Pancreas (tissue), 10 donors: ENCODE measurements around the gene VAMP5. TPM values are rescaled to one million over a fixed set of nuclear protein-coding genes. Genes with fewer than 3 reads are reported as not detected.

Experiments
- ATAC-seq, 4 donors: fragments of 200-7000 bp; cut with Tn5 transposase; one replicate each; pipeline versions ENCODE4 v1.8.0 to v1.9.1; 2020; ENCODE audit warnings: mild to moderate bottlenecking in 4 of 4, moderate library complexity in 4 of 4
- DNase-seq, 6 donors: peaks; one replicate each; pipeline ENCODE4 v3.0.0-alpha.2; 2020
- FAIRE-seq: peaks from 2 replicates; lab custom pipeline; 2012; peaks lifted over from hg19 to GRCh38; lab: Jason Lieb, UNC
- H3K27ac ChIP-seq, 4 donors: fragments of 200-600 bp; sonication (generic); 1 replicate in 3 of 4; 2 replicates in 1 of 4; pipeline versions ENCODE4 v1.5.0 to v1.8.0; 2020
- H3K27me3 ChIP-seq, 4 donors: fragments of 200-600 bp; one replicate each; pipeline ENCODE4 v1.8.0; 2021
- H3K36me3 ChIP-seq, 3 donors: fragments of 200-600 bp; sonication (generic) in 1 of 3; one replicate each; pipeline versions ENCODE4 v1.5.0 to v1.8.0; 2020 to 2021
- H3K4me1 ChIP-seq, 3 donors: fragments of 200-600 bp; one replicate each; pipeline ENCODE4 v1.8.0; 2021
- H3K4me3 ChIP-seq, 4 donors: fragments of 200-600 bp; sonication (generic) in 2 of 4; one replicate each; pipeline versions ENCODE4 v1.5.0 to v1.8.0; 2020 to 2021
- H3K9me3 ChIP-seq, 4 donors: fragments of 200-600 bp; one replicate each; pipeline ENCODE4 v1.8.0; 2021
- WGBS, 2 donors: extraction: QIAGEN DNeasy Blood & Tissue Kit; methylation state at CpG; one replicate each; pipeline ENCODE4 v1.1.7; 2013; 5-methylcytosine and 5-hydroxymethylcytosine counted together
- intact Hi-C, 3 donors: fragments of 100-400 bp; cut with DNase I; formaldehyde crosslinking; loops; one replicate each; pipeline versions ENCODE4 v1.11.1 to v1.14.2; 2022
- polyA plus RNA-seq, 2 donors: library from polyadenylated mRNA; stranded (reverse); fragments of 200-250 nt; gene quantifications; one replicate each; pipeline ENCODE4 v1.2.3, GENCODE V29; 2013
- total RNA-seq, 6 donors: library from RNA; stranded (reverse); fragmentation: NEBNext Ultra II Directional in 4 of 6; extraction: Animal tissue kit (Norgen Biotek cat#: 25700) in 4 of 6; gene quantifications; one replicate each; pipeline versions ENCODE4 v1.2.1 to v1.2.4, GENCODE V29; 2021 to 2023
- TF ChIP-seq, protein P1 (sequence below), 4 donors: fragments of 200-600 bp; sonication (generic) in 3 of 4; IDR thresholded peaks; one replicate each; pipeline versions ENCODE4 v1.5.0 to v1.8.0; 2021; ENCODE audit warnings: antibody characterized with exemption in 4 of 4
- donor health status: healthy with polysubstance abuse.
- donor health status: DM: no; HTN: no; CAD: no; lungs with moderate emphysema.
- donor health status: DM: no; HTN: no; CAD: no.
- donor health status: control.
- donor health status: control.
- donor health status: Bipolar disorder and iron deficiency.
- donor health status: DM: yes; HTN: yes; CAD: no.
- donor health status: DM: no; HTN: no; CAD: no.
- donor health status: DM: no; HTN: no; CAD: no.
- donor health status: DM: yes; HTN: yes; CAD: no.

Gene VAMP5
- total and polyA plus RNA-seq, 8 donors: 8.3 to 29.5 (median 13.0) TPM

DNA sequence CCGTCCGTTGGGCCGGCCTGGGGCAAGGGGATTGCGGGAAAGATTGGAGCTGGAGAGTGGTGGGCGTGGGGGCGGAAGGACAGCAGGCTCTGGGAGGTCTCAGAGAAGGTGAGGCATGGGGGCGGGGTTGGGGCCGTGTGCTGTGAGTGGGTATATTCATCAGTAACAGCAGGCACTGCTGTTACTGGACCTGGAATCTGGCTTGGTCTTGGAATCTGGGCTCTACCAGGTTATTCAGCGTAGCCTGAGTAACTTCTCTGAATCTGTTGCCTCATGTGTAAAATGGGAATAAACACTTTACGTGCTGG is 11.7 kb downstream of the VAMP5 start:
- H3K4me1 ChIP-seq: peaks cover 8 to 30% (median 28%) of the 10 kb centered on the region in 3 donors
- 0 to 1% methylated on average over 10 of the region's 10 CpGs for WGBS, 2 donors
- H3K36me3 ChIP-seq: peaks cover 0 to 10% (median 9%) of the 10 kb centered on the region in 3 donors
- H3K4me3 ChIP-seq: peak overlapping the region; percentile 56 to 83 (median 80)
- intact Hi-C loops: no loop called here
- no peaks in the 10 kb centered on the region for H3K27me3 ChIP-seq
- TF ChIP-seq, protein P1, sequence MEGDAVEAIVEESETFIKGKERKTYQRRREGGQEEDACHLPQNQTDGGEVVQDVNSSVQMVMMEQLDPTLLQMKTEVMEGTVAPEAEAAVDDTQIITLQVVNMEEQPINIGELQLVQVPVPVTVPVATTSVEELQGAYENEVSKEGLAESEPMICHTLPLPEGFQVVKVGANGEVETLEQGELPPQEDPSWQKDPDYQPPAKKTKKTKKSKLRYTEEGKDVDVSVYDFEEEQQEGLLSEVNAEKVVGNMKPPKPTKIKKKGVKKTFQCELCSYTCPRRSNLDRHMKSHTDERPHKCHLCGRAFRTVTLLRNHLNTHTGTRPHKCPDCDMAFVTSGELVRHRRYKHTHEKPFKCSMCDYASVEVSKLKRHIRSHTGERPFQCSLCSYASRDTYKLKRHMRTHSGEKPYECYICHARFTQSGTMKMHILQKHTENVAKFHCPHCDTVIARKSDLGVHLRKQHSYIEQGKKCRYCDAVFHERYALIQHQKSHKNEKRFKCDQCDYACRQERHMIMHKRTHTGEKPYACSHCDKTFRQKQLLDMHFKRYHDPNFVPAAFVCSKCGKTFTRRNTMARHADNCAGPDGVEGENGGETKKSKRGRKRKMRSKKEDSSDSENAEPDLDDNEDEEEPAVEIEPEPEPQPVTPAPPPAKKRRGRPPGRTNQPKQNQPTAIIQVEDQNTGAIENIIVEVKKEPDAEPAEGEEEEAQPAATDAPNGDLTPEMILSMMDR (IDR thresholded peaks at IDR 0.05): no peak
- FAIRE-seq (no peak), ATAC-seq (peak in 3 of 4 donors; percentile 1 to 5 (median 5)), DNase-seq (no peak)
- H3K9me3 ChIP-seq: no peaks in the 10 kb centered on the region
- H3K27ac ChIP-seq: peak overlapping the region; percentile 48 to 90 (median 70)

DNA sequence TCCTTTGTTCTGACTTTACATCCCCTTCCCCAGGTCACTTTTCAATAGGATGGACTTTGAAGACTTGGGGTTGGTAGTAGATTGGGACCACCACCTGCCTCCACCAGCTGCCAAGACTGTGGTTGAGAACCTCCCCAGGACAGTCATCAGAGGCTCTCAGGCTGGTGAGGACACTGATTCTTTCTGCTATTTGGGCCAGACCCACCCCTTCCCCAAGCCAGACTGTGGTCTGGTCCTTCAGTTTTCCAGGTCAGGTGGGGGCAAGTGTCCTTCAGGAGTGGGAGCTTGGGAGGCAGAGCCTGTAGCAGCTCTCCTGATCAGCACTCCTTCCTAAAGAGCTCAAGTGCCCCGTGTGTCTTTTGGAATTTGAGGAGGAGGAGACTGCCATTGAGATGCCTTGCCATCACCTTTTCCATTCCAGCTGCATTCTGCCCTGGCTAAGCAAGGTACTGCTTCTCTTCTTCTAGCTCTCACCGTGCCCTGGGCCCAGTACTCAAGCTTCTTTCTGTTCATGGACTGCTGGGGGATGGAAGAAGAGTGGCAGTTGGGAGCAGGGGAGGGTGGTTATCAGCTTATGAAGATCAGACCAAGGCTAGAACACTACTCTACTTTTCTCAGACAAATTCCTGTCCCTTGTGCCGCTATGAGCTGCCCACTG is 12.4 kb downstream of the VAMP5 start:
- Histone ChIP-seq H3K4me1 (peaks cover 11 to 36% (median 34%) of the 10 kb centered on the region in 3 donors), H3K27ac (peak overlapping the region in 1 of 4 donors; percentile 87), H3K9me3 (no peaks in the 10 kb centered on the region), H3K27me3 (no peaks in the 10 kb centered on the region), H3K36me3 (peaks cover 0 to 10% (median 9%) of the 10 kb centered on the region in 3 donors), H3K4me3 (peak overlapping the region; percentile 56 to 83 (median 80))
- TF ChIP-seq, protein P1 (IDR thresholded peaks at IDR 0.05): no peak
- WGBS, 2 donors: 38 to 51% methylated on average over 3 of the region's 3 CpGs
- ATAC-seq: no peak
- no peak for DNase-seq
- intact Hi-C loops: no loop called here
- no peak for FAIRE-seq

DNA sequence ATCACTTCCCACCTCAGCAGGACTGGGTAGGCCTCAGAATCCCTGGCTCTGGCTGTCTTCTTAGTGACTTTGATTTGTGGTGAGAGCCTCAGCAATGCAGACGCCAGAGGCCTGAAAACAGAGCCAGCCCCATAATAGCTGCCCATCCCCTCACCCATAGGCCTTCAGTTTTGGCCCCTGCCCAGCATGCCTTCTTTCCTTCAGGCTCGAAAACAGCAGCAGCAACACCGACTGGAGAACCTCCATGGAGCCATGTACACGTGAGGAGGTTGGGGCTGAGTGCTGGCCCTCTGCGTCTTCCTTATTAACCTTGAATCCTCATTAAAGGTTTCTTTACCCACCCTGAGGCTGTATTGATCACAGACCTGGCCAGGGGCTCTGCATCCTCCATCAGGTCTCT is 13.0 kb downstream of the VAMP5 start:
- peak overlapping the region in 1 of 4 donors; percentile 81 for H3K4me3 ChIP-seq
- WGBS, 2 donors: 71 to 80% methylated on average over 5 of the region's 5 CpGs
- ATAC-seq (no peak), FAIRE-seq (no peak), DNase-seq (peak in 1 of 6 donors; percentile 22)
- intact Hi-C loops: no loop called here
- H3K9me3 ChIP-seq: no peaks in the 10 kb centered on the region
- H3K36me3 ChIP-seq: peaks cover 0 to 10% (median 9%) of the 10 kb centered on the region in 3 donors
- H3K4me1 ChIP-seq: peaks cover 12 to 36% (median 34%) of the 10 kb centered on the region in 3 donors
- no peaks in the 10 kb centered on the region for H3K27me3 ChIP-seq
- H3K27ac ChIP-seq: no peak overlapping the region
- TF ChIP-seq, protein P1 (IDR thresholded peaks at IDR 0.05): no peak

DNA sequence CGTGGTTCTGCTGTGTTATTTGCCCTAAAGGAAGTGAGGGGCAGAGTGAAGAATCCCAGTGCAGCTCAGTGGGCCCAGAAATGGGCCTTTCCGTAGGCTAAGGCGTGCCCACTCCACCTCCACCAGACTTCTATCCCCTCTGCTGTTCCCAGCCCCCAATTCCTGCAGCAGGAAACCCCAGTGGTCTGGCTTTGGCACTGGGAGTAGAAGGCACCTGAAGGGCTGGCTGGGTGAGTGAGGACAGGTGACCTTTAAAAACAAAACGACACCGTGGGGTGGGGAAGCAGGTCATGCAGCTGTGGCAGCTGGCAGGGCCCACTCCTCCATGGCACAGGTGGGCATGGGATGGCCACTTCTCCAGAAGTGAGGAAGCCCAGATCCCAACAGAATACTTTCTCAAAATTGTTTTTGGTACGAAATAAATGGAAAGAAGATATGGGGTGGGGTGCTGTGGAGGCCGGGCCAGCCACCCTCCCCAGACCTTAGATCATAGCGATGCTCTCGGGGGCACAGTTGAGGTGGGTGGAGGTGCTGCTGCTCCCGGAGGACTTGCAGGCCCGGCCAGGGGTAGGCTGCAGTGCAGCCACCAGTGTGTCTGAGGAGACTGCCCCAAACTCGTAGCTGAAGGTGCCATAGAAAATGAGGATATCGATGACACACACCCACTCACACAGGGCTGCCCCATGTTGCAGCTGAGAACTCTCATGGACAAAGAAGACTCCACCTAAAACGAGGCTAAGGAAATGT is 14.5 kb downstream of the VAMP5 start:
- DNase-seq: peak in 1 of 6 donors; percentile 42
- TF ChIP-seq, protein P1 (IDR thresholded peaks at IDR 0.05): no peak
- Histone ChIP-seq H3K4me1 (peaks cover 12 to 23% (median 23%) of the 10 kb centered on the region in 3 donors), H3K27ac (no peak overlapping the region), H3K27me3 (no peaks in the 10 kb centered on the region), H3K4me3 (no peak overlapping the region), H3K36me3 (peaks cover 0 to 10% (median 9%) of the 10 kb centered on the region in 3 donors), H3K9me3 (no peaks in the 10 kb centered on the region)
- 62 to 70% methylated on average over 14 of the region's 14 CpGs for WGBS, 2 donors
- intact Hi-C loops: no loop called here
- no peak for FAIRE-seq
- no peak for ATAC-seq
